SK-N-SH treated with all-trans-retinoic acid at 6 μM for 48 hours (cell line): ENCODE measurements around the gene CCDC88C.

Source experiments
- ATAC-seq: fragments of 200-7000 bp; cut with Tn5 transposase; 3 replicates; pipeline ENCODE4 v1.9.1; 2020; ENCODE audit warnings: mild to moderate bottlenecking, moderate library complexity
- BACH2 ChIP-seq: fragments of 250-450 bp; sonication (Bioruptor Pico); IDR thresholded peaks from 2 replicates; pipeline ENCODE4 v1.9.0; 2021; ENCODE audit warnings: mild to moderate bottlenecking, borderline replicate concordance
- CREB5 ChIP-seq: fragments of 250-450 bp; sonication (Bioruptor Pico); IDR thresholded peaks from 2 replicates; pipeline ENCODE4 v1.5.1; 2020; ENCODE audit warnings: low read depth, mild to moderate bottlenecking, moderate library complexity
- GLIS3 ChIP-seq: fragments of 250-450 bp; sonication (Bioruptor Pico); IDR thresholded peaks from 2 replicates; pipeline ENCODE4 v1.5.0; 2020; ENCODE audit warnings: mild to moderate bottlenecking, moderate library complexity
- ISL1 ChIP-seq: fragments of 250-450 bp; sonication (Bioruptor Pico); IDR thresholded peaks from 2 replicates; pipeline ENCODE4 v2.1.2; 2022; ENCODE audit warnings: mild to moderate bottlenecking, moderate library complexity
- OSR1 ChIP-seq: fragments of 250-450 bp; sonication (Bioruptor Pico); IDR thresholded peaks from 2 replicates; pipeline ENCODE4 v1.8.0; 2022; ENCODE audit warnings: moderate library complexity, mild to moderate bottlenecking, inconsistent platforms
- PATZ1 ChIP-seq: fragments of 250-450 bp; sonication (Bioruptor Pico); IDR thresholded peaks from 2 replicates; pipeline ENCODE4 v1.8.0; 2020; ENCODE audit warnings: mild to moderate bottlenecking, moderate library complexity, borderline replicate concordance
- POU6F1 ChIP-seq: fragments of 250-450 bp; sonication (Bioruptor Pico); IDR thresholded peaks from 2 replicates; pipeline ENCODE4 v1.8.0; 2021; ENCODE audit warnings: low read depth, mild to moderate bottlenecking, moderate library complexity, borderline replicate concordance
- PPARA ChIP-seq: fragments of 250-450 bp; sonication (Bioruptor Pico); IDR thresholded peaks from 2 replicates; pipeline ENCODE4 v1.5.0; 2020; ENCODE audit warnings: mild to moderate bottlenecking, borderline replicate concordance
- RARB ChIP-seq: fragments of 250-450 bp; sonication (Bioruptor Pico); IDR thresholded peaks from 2 replicates; pipeline ENCODE4 v1.8.0; 2021; ENCODE audit warnings: mild to moderate bottlenecking, moderate library complexity
- TCF4 ChIP-seq: fragments of 250-450 bp; sonication (Bioruptor Pico); IDR thresholded peaks from 2 replicates; pipeline ENCODE4 v1.8.0; 2021; ENCODE audit warnings: mild to moderate bottlenecking, moderate library complexity, borderline replicate concordance
- TOX ChIP-seq: fragments of 250-450 bp; sonication (Bioruptor Pico); IDR thresholded peaks from 2 replicates; pipeline ENCODE4 v1.8.0; 2021; ENCODE audit warnings: mild to moderate bottlenecking, moderate library complexity, borderline replicate concordance
- TSHZ2 ChIP-seq: fragments of 250-450 bp; sonication (Bioruptor Pico); IDR thresholded peaks from 2 replicates; pipeline ENCODE4 v1.5.0; 2020; ENCODE audit warnings: mild to moderate bottlenecking, moderate library complexity
- ZC3H10 ChIP-seq: fragments of 250-450 bp; sonication (Bioruptor Pico); IDR thresholded peaks from 2 replicates; pipeline ENCODE4 v1.5.1; 2021; ENCODE audit warnings: mild to moderate bottlenecking, moderate library complexity
- ZFP3 ChIP-seq: fragments of 250-450 bp; sonication (Bioruptor Pico); IDR thresholded peaks from 2 replicates; pipeline ENCODE4 v1.5.0; 2020; ENCODE audit warnings: mild to moderate bottlenecking, moderate library complexity
- ZFP30 ChIP-seq: fragments of 450-650 bp; formaldehyde crosslinking; IDR thresholded peaks from 2 replicates; pipeline ENCODE4 v1.5.0; 2022; ENCODE audit warnings: mild to moderate bottlenecking, moderate library complexity
- ZNF565 ChIP-seq: fragments of 450-650 bp; formaldehyde crosslinking; conservative IDR thresholded peaks from 2 replicates; pipeline ENCODE4 v1.5.0; 2020; ENCODE audit warnings: low read depth, mild to moderate bottlenecking, moderate library complexity
- ZNF70 ChIP-seq: fragments of 450-650 bp; formaldehyde crosslinking; IDR thresholded peaks from 2 replicates; pipeline ENCODE4 v1.5.0; 2020; ENCODE audit warnings: mild to moderate bottlenecking, moderate library complexity
- ZNF8 ChIP-seq: fragments of 450-650 bp; formaldehyde crosslinking; IDR thresholded peaks from 2 replicates; pipeline ENCODE4 v1.5.0; 2020; ENCODE audit warnings: mild to moderate bottlenecking, moderate library complexity

The CCDC88C gene

GRCh38 chr14:91405724-91406435, 11.7 kb downstream of the CCDC88C start:
- ATAC-seq: no peak
- TF ChIP-seq TOX (no peak), PPARA (CRISPR knock-in tag) (no peak), OSR1 (CRISPR knock-in tag) (no peak), TCF4 (CRISPR knock-in tag) (no peak), TSHZ2 (no peak), ZFP30 (no peak), RARB (CRISPR knock-in tag) (no peak), GLIS3 (CRISPR knock-in tag) (no peak), ZNF565 (CRISPR knock-in tag) (no peak), PATZ1 (CRISPR knock-in tag) (no peak), ZNF8 (CRISPR knock-in tag) (no peak), CREB5 (CRISPR knock-in tag) (no peak), ZC3H10 (CRISPR knock-in tag) (no peak), BACH2 (CRISPR knock-in tag) (no peak), ZFP3 (CRISPR knock-in tag) (no peak), ISL1 (no peak), POU6F1 (CRISPR knock-in tag) (no peak), ZNF70 (CRISPR knock-in tag) (no peak)

GRCh38 chr14:91405241-91405721, 12.3 kb downstream of the CCDC88C start:
- TF ChIP-seq PATZ1 (CRISPR knock-in tag) (no peak), BACH2 (CRISPR knock-in tag) (no peak), CREB5 (CRISPR knock-in tag) (no peak), ZFP3 (CRISPR knock-in tag) (no peak)
- ATAC-seq: no peak
